Measurements from ENCODE around the gene CCM2.
A peak's percentile ranks its signal among the peaks of the same experiment; 100 is the strongest.

Gene CCM2

DNA sequence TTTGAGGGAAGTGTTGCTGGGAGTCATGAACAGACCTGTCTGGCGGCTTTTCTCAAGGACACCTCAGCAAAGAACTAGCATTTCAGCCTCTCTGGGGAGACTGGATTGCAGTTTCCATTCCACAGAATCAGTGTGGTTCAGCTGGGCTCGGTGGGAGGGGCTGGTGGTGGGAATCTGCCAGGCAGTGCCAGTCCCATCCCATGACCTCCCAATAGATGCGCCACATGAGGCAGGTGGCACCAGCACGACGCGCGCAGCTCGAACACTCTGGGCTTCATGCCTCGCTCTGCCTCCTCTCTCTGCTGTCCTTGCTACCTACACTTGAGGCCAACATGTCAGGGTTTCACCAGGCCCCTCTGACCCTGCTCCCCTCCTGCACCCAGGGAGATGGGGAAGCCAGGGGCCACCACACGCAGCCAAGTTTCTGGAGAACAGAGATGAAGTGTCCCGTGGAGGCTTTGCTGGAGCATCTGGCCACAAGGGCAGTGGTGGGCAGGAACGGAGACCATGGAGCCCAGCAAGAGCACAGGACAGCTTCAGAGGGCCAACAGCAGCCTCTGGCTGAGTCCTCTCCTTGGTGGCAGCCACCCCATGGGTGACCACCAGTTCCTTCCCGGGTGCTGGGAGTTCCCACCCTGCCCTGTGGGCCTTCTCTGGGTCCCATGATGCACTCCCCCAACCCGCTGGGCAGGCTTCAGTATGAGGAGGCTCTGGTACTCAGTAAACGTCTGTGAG is 86.5 kb downstream of the CCM2 start:
- DNase-seq, result no peak

DNA sequence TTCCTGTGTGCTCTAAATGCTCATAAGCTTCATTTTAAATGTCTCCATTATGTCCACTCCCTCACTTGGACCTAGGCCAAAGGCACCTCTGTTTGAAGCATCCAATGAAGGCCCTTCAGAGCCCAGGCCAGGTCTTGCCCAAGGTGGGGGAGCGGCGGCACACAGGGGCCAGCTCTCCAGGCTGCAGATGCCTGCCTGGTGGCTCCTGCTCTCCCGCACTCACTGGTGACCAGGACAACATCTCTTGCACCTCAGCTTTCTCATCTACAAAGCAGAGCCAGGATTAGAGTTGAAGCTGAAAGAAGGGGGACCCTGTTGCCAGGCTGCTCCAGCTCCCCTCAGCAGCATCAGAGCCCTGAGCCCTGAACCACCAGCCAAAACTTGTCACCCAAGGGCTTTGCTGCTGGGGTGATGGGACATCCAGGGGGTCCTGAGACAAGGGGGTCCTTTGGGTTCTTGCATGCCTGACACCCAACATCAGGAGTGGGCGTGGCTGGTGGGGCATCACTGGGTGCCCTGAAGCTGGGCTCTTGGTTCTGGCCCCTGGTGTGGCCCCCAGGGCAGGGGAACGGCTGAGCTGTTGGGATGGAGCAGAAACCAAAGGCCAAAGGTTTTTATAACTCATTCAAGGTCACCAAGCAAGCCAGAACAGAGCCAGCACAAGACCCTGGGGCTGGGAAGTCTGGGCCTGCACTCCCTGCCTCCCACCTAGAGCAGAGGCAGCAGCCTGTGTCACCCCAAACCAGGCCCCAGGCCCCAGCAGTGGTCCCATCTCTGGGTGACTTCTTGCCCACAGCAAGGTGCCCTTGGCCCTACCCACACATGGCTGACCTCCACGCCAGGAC is 87.5 kb downstream of the CCM2 start:
- no peak for DNase-seq

DNA sequence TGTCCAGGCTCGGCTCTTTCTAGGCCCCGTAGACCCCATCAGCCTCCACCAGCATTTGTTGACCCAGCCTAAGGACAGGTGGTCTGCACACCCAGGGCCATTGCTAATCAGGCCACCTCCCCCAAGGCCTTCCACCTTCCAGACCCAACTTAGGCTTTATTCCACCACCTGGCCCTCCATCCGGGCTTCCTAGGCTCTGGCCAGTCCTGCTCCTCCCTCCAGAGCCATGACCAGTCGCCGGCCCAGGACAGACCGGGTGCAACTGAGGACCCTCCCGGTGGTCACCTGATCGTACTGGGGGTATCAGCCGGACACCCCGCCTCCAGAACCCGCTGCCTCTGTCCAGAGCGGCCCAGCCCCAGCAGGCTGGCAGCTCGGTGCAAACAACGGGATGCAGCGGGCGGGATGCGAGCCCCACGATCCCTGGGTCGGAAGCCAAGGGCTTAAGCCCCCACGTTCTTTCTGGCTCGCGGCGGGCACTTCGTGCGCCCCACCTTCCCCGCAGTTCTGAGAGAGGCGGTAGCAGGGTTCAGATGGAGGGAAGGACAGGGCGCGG is 88.2 kb downstream of the CCM2 start:
- DNase-seq, result no peak

DNA sequence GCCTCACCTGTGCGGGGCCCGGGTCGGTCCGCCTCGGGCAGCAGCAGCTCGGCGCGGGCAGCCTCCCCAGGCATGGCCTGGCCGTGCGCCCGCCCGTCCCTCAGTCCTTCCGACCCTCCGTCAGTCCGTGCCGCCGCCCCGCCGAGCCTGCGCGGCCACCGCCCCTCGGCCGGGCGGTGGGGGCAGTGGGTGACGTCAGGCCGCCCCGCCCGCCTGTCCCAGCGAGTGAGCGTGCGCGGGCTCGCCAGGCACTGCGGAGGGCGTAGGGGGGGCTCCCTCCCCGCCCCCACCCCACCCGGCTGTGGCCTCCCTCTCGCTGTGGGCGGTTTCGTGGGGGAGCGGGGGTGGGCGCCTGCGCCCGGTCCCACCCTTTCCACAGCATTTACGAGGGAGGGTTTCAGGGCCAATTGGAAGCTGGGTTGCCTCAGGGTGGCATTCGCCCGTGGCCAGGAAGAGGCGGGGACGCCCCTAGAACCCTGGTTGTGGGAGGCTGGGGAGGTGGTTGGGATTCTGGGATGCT is 88.9 kb downstream of the CCM2 start, which contains the start of gene NACAD:
NACAD (minus strand) TSS at position 149 of the 520 bp plus-strand sequence; CDS start at position 74, 75 bp downstream.
- DNase-seq, result no peak

DNA sequence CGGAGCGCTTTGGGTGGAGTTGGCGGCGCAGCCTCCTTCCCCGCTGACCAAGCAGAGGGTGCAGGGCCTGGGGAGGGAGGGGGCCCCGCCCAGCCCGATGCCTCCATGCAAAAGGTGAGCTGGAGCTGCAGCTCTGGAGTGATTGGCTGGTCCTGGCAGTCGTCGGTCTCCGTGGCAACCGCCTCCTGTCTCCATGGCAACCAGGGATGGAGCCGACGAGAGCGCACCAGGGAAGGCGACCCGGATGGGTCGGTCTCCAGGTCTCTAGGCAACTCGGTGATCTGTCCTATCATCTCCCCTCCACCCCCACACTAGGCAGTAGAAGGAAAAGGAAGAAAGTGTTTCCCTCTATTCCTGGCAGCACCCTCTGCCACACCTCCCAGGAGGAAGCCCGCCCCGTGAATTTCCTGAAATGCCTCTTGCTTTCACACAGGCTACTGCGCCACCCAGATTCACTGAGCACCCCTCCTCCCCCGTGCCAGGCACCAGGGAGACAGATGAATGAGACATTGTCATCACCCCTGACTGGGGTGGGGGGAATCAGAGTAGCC is 89.4 kb downstream of the CCM2 start:
- DNase-seq, result peak; percentile 45

DNA sequence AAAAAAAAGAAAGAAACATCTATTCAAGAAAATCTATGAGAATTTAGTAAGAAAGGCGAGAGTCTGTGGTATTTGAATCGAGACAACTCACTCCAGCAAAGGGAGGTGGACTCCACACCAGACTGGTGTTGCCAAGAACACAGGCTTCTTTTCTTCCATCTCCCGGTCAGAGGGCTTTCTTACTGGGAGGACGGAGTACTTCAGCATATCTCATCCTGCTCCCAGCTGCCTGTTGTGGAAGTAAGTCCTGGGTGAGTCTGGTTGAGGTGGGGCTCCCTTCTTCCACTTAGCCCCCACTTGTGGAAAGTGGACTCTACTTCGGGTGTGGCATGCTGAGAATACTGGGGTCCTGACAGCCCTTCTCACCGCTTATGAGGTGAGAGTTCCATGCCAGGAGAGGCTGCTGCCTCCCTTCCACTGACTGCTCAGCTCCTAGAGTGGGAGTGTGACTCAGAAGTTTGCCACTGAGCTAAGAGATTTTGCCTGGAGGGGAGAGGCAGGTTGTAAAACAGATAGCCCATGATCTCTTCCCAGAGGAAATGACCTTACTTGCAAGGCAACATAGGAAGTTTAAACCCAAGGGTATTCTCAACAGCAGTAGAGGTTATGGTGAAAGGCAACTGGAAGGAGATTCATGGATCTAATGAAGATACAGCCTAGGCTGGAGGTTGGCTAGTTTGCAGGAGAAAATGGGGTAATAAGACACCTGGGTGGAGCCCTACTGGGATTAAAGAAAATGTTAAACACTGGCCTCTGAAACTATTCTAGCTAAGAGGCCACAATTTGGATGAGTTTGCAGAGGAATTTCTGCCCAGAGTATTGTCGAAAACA is 92.3 kb downstream of the CCM2 start:
- DNase-seq, result no peak

DNA sequence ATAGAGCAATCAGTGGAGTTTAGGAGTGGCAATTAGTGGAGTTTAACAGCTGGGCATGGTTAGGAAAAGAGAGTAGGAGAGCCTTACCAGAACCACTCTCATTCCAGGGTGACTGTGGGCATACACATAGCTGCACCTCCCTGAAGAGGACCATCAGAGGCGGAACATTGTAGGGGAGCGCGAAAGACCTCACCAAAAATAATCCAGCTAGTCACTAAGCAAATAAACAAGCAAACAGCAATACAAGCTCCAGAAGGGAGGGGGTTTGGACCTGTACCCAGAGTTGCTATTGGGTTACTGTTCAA is 92.9 kb downstream of the CCM2 start:
- DNase-seq, result no peak

DNA sequence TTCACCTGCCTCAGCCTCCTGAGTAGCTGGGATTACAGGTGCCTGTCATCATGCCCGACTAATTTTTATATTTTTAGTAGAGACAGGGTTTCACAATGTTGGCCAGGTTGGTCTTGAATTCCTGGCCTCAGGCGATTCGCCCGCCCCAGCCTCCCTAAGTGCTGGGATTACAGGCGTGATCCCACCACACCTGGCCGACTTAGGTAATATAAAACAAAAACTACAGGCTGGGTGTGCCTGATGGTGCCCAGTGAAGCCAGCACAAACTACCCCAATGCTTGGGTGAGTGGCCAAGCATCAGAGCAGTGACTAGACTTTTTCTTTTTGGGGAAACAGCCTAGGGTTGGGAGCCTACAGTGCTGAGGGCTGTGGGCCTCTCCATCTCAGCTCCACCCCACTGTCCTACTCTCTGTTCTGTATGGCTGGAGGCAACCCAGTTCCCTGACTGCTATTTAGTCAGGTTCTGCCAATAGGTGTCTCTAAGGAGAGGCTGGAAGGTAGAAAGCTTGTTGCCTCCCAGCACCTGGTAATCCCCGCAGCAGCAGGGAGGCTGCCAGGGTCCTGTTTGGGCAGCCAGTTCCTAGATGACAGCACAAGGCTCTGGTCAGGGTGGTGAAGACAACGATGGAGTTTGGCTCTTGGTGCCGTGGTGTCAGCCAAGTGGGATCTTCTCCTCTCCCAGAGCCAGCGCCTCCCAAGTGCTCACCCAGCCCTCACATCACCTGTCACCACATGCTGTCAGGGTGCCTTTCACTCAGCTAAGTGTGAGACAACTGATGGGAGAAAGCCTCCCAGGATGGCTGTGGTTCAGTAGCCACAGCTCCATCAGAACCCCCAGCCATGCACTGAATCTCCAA is 99.2 kb downstream of the CCM2 start:
- no peak for DNase-seq

DNA sequence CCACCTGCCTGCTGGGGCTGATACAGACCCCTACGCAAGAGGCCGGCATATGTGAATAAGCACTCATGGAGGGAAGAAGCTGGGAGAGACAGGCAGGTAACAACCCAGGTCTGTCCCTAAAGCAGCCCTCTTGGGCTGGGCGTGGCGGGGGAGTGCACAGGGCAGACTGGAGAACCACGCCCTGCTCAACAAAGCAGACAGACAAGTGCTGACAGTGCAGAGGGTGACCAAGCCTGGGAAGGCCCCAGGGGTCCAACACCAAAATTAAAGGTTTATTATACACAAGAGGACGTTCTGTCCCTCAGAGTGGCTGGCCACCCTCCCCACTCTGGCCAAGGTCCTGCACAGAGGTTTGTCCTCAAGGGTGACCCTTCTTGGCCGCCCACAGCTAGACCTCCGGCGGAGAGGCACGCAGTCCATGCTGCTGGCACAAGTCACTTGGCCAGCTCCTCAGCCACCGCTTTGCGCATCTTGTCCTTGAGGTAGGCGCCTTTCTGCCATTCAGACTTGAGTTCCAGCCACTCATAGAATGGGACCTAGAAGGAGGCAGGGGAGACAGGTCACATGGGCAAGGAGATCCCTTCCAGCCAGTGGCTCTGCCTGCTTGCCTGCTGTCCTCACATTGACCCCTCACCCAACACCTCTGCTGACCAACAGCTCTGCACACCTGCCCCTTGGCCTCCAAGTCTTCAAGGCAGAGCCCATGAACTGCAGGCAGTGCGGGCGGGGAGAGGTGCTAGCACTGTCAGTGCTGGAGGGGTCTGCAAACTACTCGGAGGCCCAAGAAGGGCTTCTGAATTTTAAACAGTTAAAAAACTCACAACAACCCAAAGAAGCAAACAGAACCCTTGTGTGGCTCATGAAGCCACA is 100.1 kb downstream of the CCM2 start:
- no peak for DNase-seq

DNA sequence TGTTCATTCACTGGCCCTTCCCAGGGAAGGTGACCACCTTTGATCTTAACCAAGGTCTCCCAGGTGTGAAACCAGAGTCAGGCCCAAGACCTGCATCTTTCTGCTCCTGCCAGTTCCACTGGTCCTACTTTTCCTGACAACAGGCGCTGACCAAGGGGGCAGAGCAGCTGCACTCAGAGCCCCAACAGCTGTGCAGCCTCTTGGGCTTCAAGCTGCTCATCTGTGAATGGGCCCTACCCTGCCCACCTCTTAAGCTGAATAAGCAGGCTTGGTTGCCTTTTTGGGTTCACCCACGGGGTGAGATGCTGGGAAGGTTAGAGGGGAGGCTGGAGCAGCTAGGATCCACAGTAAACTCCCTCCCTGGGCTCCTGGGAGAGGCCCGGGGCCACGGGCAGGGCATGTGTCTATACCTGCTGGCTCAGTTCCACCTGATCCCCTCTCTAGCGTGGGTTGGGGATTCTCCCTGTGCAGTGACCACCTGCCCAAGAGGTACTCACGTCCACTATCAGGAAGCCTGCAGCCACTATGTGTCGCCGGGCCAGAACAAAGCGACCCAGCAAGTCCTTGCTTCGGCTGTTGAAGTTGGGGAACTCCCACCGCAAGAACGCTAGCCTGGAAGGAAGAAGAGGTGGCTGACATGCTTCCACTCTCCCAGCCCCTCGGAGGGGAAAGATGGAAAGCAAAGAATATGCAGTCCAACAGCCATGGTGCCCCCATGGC is 100.9 kb downstream of the CCM2 start:
- DNase-seq, result no peak

DNA sequence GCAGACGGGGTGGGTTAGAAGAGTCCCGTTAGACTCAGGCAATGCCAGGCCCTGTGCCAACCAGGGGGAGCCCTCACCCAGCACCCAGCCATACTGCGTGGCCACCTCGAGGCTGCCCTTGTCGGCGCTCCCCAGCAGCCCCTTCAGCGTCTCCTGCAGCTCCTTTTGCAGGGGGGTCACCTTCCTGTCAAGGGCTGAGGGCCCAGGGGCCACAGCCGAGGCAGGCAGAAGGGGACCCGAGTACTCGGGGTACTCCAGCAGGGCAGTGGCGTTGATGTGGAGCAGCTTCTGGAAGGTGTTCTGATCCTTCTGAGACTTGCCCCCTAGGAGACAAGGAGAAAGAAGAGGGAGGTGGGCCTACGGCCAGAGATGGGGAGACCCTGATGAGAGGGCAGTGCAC is 101.7 kb downstream of the CCM2 start:
- DNase-seq, result no peak

DNA sequence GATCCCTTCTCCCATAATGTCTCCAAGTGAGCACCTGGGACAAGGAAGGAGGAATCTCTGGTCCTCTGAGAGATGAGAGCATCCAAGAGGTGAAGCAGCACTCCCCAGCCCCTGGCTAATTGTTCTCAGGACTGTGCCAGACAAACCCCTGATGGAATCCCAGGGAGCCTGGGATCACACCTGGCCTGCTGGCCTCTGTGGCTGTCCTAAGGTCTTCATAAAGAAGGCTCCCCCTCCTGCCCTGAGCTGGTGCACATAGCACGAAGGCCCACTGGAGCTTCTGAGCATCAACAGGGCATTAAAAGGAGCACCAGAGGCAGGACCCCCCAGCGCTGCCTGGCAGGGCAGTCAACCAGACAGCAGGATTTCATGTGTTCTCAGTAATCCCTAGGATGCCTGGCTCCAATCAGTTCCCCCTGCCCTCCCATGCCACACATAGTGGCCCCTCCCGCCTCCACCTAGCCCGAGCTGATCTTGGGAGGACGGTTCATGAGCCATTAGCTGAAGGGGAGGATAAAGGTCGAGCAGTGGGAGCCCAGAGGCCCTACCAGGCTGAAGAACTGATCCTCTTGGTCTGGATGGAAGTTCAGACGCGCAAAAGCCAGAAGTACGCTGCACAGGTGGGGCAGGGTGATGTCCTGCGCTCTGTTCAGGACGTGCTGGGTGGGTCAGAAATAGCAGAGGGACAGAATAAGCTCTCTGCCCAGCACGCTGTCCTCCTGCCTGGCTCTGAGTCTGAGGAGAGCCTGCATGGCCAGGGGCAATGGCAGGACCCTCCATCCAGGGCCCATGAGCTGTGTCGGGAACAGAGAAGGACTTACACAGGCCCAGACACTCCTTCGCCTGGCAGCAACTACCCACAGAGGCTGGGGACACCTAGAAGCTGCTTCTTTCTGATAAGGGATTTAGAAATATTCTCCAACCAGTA is 103.0 kb downstream of the CCM2 start:
- DNase-seq, result no peak

DNA sequence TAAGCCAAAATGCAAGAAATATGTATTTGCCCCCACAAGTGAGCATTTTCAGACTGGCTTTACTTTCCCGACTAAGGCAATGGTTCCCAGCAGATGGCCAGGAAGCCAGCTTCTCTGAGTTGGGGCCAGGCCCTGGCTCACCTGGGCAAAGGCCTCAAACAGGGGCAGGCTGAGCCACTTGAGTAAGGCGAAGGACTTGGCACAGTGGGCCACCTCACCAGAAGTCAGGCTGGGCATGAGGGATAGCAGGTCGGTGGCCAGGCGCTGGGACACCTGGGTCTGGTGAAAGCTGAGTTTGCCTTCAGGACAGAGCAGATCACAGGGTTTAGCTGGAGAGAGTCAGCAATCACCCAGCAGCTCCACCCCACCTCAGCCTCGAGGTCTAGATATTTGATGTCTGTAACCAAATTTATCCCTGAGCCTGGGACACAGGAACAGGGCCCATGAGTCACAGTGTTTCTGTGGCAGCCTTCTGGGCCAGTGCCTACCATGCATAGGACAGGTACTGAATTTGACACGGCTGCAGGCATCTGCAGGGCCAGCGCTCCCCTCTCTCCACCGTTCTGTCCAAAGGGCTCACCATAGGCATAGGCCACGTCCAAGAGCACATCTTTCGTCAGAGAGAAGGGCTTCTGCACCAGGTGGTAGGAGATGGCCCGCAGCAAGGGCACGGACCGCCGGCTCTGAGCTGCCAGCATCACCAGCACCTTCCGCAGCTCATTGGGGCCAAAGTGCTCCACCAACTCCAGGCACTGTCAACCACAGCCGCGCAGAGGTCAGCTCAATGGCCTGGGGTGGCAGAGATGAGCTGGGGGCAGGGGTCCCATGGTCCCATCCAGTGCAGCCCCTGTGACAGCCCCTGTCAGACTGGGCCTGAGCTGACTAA is 104.2 kb downstream of the CCM2 start:
- no peak for DNase-seq

DNA sequence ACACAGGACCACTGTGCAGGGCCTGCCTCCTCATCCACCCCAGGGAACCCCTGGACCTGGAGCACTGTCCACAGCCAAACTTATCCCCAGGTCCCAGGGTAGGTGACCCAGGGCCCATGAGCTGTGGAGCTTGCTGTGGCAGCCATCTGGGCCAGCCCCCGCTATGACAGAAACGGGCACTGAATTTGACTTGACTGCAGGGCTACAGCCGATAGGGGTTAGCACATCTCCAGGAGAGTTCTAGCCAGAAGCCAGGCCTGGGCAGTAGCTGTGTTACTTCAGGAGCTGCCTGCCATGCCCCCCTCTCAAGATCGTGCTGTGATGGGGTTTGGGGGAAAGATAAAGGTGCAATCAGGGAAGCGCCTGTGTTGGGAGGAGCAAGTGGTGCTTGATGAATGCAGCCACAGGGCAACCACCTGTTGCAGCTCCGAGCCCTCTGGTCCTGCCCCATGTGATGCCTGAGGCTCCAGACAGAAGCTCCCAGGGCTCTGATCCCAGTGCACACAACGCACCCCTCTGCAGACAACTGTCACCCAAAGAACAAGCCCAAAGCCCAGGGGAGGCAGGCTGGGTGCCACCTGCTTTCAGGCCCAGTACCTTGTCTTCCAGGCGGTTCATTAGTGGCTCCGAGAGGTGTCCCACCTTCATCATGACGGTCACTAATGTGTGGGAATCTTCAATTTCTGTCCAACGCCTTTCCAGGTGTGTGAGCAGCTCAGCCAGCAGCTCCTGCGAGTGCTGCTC is 105.0 kb downstream of the CCM2 start:
- no peak for DNase-seq

DNA sequence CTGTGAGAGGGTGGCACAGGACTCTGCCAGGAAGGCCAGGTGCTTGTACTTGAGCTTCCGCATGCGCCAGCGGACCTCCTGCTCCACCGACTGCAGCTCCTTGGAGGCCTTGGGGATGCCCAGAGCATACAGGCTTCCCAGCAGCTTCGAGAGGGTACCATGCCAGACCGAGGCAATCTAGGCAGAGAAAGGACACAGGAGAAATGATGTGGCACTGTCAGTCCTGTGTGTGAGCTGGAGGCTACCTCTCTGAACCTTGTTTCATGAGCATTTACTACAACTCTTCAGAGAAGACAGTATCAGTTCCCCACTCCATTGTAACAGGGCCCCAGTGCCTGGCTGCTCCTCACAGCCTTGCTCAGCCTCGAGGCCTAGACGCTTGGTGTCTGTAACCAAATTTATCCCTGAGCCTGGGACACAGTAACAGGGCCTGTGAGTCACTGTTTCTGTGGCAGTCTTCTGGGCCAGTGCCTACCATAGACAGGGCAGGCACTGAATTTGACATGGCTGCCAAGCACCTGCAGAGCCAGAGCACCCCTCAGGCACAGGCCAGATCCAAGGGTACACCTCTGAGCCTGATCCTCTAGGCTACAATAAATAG is 105.7 kb downstream of the CCM2 start:
- DNase-seq, result no peak

DNA sequence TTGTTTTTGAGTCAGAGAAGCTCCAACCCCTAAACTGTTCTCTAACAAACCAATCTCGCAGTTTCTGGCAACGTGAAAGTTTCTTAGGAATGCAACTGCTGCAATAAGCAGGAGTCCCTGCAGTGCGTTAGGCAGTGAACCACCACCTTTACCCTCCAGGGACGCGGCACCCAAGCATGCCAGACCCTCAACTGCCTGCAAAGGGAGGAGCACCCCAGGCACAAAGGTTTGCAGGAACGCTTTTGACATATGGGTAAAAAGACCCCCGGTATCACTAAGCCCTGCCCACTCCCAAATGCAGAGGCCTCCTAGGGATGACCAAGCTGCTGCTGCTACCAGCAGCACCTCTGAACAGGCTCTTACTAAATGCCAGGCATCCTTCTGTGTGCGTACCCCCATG is 106.8 kb downstream of the CCM2 start:
- DNase-seq, result no peak

DNA sequence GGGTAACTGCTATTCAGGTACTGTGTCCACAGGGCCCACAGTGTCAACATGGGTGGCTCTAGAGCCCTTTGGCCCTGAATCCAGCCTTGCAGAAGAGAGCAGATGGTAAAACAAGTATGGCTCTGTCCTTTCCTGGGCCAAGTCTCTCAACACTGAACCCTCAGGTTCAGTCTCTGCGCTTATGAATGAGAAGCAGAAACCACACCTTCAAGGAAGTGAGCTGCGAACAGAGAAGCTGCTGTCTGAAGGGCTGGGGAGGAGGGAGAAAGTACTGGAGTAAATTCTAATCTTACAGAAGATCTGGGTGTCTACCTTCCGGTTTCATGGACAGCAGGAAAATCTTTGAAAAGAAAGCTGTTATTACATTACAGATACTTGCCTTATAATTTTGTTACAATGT is 107.4 kb downstream of the CCM2 start:
- no peak for DNase-seq

Data from DMS 273 treated with DMSO at 0.1 percent for 48 hours (cell line).